ENCODE results near the gene ATAD5.

DNA sequence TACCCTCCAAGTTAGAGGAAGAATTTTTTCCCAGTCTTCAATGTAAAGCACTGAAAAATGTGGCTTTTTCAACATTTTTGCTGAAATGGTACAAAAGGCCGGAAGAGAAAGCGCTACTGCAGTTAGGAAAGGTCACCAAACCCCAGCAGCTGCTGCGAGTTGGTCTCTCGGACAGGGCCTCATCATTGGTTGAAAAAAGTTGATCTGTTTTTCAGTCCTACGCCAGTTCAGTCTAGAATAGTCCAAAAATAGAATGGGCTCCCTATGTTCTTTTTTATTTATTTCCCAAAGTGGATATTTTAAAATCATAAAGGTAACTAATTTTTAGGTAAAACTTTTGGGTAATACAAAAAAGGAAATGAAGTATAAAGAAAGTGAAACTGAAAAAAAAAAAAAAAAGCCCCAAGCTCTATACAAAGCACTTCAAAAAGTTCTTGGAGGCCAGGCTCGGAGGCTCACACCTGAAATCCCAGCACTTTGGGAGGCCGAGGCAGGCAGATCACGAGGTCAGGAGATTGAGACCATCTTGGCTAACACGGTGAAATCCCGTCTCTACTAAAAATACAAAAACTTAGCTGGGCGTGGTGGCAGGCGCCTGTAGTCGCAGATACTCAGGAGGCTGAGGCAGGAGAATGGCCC lies 107.4 kb downstream of the ATAD5 start:
- TF ChIP-seq FOXM1 (IDR thresholded peaks at IDR 0.05; ENCODE audit: borderline replicate concordance) (no peak), ELF4 (IDR thresholded peaks at IDR 0.05) (no peak), HDGF (IDR thresholded peaks at IDR 0.05; ENCODE audit: borderline replicate concordance) (no peak), PKNOX1 (IDR thresholded peaks at IDR 0.05) (no peak), FOXK2 (IDR thresholded peaks at IDR 0.05) (no peak), BHLHE40 (IDR thresholded peaks at IDR 0.05; ENCODE audit: borderline replicate concordance) (no peak)
